ENCODE measurements around the gene TMPRSS11A.

DNA sequence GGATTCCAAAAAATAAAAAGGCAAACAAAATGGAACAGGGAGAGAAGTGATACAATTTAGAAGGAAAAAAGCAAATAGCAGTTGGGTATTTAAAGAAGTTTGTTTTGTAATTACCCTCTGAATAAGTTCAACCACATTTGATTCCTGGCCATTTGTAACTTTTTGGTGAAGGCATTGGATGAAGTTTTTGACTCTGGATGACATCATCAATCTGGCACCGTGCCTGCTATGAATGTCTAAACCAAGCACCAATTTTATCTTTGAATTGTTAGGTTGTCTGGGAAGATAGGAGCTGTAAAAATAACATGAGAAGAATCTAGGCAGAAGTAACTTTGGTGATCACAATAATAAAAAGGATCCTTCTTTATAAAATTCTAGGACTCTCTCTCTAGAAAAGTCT lies 29.5 kb downstream of the TMPRSS11A start:
- TF ChIP-seq, protein P1, sequence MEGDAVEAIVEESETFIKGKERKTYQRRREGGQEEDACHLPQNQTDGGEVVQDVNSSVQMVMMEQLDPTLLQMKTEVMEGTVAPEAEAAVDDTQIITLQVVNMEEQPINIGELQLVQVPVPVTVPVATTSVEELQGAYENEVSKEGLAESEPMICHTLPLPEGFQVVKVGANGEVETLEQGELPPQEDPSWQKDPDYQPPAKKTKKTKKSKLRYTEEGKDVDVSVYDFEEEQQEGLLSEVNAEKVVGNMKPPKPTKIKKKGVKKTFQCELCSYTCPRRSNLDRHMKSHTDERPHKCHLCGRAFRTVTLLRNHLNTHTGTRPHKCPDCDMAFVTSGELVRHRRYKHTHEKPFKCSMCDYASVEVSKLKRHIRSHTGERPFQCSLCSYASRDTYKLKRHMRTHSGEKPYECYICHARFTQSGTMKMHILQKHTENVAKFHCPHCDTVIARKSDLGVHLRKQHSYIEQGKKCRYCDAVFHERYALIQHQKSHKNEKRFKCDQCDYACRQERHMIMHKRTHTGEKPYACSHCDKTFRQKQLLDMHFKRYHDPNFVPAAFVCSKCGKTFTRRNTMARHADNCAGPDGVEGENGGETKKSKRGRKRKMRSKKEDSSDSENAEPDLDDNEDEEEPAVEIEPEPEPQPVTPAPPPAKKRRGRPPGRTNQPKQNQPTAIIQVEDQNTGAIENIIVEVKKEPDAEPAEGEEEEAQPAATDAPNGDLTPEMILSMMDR (IDR thresholded peaks at IDR 0.05; ENCODE audit: low read depth, low read length, poor library complexity, severe bottlenecking) = no peak
- no peak for TF ChIP-seq EZH2phosphoT487 (IDR thresholded peaks at IDR 0.05; ENCODE audit: borderline replicate concordance, low read length)
